Hair follicular keratinocyte (primary cell): ENCODE measurements around the gene KRT71. TPM values are rescaled to one million over a fixed set of nuclear protein-coding genes. Genes with fewer than 3 reads are reported as not detected.

Experiments
- total RNA-seq: library from RNA; depleted of rRNA; stranded (reverse); fragments of >200 nt; gene quantifications from 2 replicates; pipeline ENCODE4 v1.2.3, GENCODE V29; 2015

KRT71 gene
- not detected in 2 replicates for total RNA-seq

DNA sequence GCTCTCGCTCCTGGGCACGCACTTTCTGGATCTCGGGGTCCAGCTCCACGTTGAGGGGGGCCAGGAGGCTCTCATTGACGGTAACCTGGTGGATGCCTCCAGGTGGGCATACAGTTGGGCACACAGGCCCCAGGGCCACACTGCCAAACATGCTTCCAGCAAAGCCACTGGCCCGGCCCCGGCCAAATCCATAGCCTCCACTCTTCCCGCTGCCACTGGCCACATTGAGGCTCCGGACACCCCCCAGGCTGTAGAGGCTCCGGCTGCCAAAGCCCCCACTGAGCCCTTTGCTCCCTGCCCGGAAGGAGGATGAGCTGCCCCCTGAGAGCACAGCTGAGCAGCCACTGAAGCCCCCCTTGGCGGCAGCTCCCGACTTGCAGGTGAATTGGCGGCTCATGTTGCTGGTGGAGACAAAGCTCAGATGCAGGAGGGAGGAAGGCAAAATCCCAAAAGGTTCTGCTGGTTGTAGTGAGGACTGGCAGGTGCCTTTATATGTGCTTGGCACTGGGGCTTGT lies at the start of gene KRT71:
KRT71 (minus strand) TSS at position 465 of the 515 bp plus-strand sequence; CDS start at position 397, 68 bp downstream.

DNA sequence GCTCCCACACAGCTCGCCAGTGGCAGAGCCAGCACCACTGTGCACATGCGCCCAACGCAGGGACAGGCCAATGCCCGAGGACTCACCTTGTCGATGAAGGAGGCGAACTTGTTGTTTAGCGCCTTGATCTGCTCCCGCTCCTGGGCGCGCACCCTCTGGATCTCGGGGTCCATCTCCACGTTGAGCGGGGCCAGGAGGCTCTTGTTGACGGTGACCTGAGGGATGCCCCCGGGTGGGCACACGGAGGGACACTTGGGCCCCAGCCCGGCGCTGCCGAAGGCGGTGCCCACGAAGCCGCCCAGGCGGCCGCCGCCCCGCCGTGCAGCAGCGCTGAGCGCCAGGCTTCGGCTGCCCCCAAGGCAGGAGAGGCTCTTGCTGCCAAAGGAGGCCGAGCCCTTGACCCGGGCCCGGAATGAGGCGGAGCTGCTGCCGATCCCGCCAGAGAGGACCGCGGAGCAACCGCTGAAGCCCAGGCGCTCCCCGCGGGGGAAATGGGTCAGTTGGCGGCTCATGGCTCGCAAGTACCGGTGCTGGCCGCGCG lies 48.1 kb upstream of the KRT71 start, which contains the start of gene KRT72:
KRT72 (minus strand) TSS at position 523 of the 541 bp plus-strand sequence; CDS start at position 512, 11 bp downstream.

DNA sequence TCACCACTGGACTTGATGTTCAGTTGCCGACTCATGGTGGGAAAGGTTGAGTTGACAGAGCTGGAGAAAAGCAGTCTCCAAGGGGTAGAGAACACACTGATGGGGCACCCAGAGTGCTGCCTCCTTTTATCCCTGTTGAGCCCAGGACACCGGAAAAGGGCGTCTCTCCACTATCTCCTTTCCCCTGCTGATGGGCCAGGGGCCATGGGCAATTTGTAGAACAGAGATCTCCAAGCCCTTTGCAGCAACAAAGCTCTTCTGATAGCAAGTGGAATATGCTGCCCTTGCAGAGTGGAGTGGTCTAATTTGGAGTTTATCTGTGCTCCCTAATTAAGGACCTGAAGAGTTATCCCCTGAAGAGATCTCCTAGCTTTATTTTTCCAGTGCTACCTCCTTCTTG lies 20.8 kb upstream of the KRT71 start, which contains the start of gene KRT74:
KRT74 (minus strand) TSS at position 101 of the 400 bp plus-strand sequence; CDS start at position 35, 66 bp downstream.

DNA sequence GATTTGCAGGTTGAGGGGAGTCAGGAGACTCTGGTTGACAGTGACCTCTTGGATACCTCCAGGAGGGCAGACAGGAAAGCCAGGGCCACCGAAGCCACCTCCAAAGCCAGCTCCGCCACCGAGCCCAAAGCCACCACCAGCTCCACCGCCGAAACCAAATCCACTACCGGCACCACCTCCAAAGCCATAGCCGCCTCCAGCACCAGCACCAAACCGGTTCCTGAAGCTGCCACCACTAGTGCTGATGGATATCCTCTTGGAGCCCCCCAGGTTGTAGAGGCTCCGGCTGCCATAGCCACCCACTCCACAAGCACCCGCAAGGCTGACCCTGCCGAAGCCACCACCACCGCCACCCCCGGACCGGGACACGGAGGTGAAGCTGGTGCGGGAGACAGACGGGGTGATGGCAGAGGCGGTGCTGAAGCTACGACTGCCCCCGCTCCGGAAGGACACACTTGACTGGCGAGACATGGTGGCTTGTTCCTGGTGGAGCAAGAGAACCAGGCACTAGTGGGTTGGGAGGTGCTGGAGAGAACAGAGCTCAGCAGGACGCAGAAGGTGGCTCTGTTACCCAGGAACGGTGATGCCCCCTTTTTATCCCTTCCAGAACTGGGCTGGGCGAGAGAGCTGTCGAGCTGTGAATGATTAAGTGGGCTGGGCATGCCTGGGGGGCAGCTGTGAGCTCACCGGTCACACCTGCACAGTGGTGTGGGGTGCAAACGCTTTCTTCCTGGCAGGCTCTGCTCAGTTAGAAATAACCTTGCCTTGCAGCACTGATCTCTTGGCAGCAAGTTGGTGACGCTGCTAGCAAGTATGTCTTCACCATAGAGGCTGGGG lies 32.9 kb downstream of the KRT71 start, which contains the start of gene KRT5:
KRT5 (minus strand) TSS at position 569 of the 837 bp plus-strand sequence; CDS start at position 471, 98 bp downstream.

Other genes starting within 250 kb of the KRT71 start
- not detected in 2 replicates for gene KRT83, start 231.7 kb downstream of the KRT71 start, total RNA-seq
- gene KRT85, start 185.7 kb downstream of the KRT71 start, total RNA-seq = not detected in 2 replicates
- gene KRT84, start 167.5 kb downstream of the KRT71 start, total RNA-seq = not detected in 2 replicates
- not detected in 2 replicates for gene KRT82, start 146.8 kb downstream of the KRT71 start, total RNA-seq
- gene KRT75, start 118.8 kb downstream of the KRT71 start, total RNA-seq = 4.9 and 7.4 TPM in 2 replicates
- gene KRT6B, start 101.0 kb downstream of the KRT71 start, total RNA-seq = 883 and 1,696 TPM in 2 replicates
- gene KRT6C, start 79.3 kb downstream of the KRT71 start, total RNA-seq = 11.7 and 19.2 TPM in 2 replicates
- gene KRT6A, start 59.9 kb downstream of the KRT71 start, total RNA-seq = 3,851 and 5,054 TPM in 2 replicates
- 12,420 and 12,774 TPM in 2 replicates for gene KRT5, start 32.8 kb downstream of the KRT71 start, total RNA-seq
- not detected in 2 replicates for gene KRT74, start 20.7 kb upstream of the KRT71 start, total RNA-seq
- gene KRT72, start 48.3 kb upstream of the KRT71 start, total RNA-seq = not detected in 2 replicates
- not detected in 2 replicates for gene KRT73, start 65.4 kb upstream of the KRT71 start, total RNA-seq
- not detected in 2 replicates for gene KRT2, start 99.1 kb upstream of the KRT71 start, total RNA-seq
- 2.3 TPM in 1 of 2 replicates, not detected in the other for gene KRT1, start 127.3 kb upstream of the KRT71 start, total RNA-seq
- not detected in 2 replicates for gene KRT77, start 150.4 kb upstream of the KRT71 start, total RNA-seq
- gene KRT76, start 224.2 kb upstream of the KRT71 start, total RNA-seq = not detected in 2 replicates
- gene KRT3, start 243.0 kb upstream of the KRT71 start, total RNA-seq = not detected in 2 replicates